Body of pancreas (tissue), 4 donors: ENCODE results near the gene WDFY4. TPM values are rescaled to one million over a fixed set of nuclear protein-coding genes. Genes with fewer than 3 reads are reported as not detected.

Experiments used
- ATAC-seq: fragments of 150-250 bp; one replicate; pipeline ENCODE4 v1.9.1; 2016
- DNase-seq, 4 donors: peaks; one replicate each; pipeline ENCODE4 v3.0.0-alpha.2; 2019
- H3K27ac ChIP-seq, 4 donors: fragments of 200-600 bp; sonication (generic); 1 replicate in 3 of 4; 2 replicates in 1 of 4; pipeline versions ENCODE4 v1.5.1 to v1.6.1; 2016 to 2019; ENCODE audit warnings: mild to moderate bottlenecking in 1 of 4, mixed read lengths in 1 of 4, moderate library complexity in 1 of 4
- H3K27me3 ChIP-seq, 2 donors: fragments of 200-600 bp; sonication (generic); one replicate each; pipeline ENCODE4 v1.6.0; 2016; ENCODE audit warnings: mild to moderate bottlenecking in 1 of 2
- H3K36me3 ChIP-seq, 2 donors: fragments of 200-600 bp; sonication (generic); replicated peaks in 1 of 2; 2 replicates each; pipeline ENCODE4 v1.5.1; 2016; ENCODE audit warnings: low read depth in 2 of 2; ENCODE audit not compliant: insufficient read depth in 1 of 2
- H3K4me1 ChIP-seq: fragments of 200-600 bp; sonication (generic); one replicate; pipeline ENCODE4 v1.6.0; 2016
- H3K4me3 ChIP-seq, 2 donors: fragments of 200-600 bp; sonication (generic); 1 replicate in 1 of 2; 2 replicates in 1 of 2; pipeline ENCODE4 v1.5.1; 2016 to 2019
- H3K9me3 ChIP-seq, 3 donors: fragments of 200-600 bp; sonication (generic); 1 replicate in 2 of 3; 2 replicates in 1 of 3; pipeline ENCODE4 v1.5.1; 2016
- CTCF ChIP-seq, 7 experiments: fragments of 450-650 bp in 4 of 7; fragments of 200-600 bp in 3 of 7; sonication (generic) in 3 of 7; IDR thresholded peaks; one replicate each; pipeline ENCODE4 v1.5.1; 2016 to 2019; ENCODE audit warnings: antibody characterized with exemption in 7 of 7
- POLR2A ChIP-seq, 3 donors: fragments of 450-650 bp; IDR thresholded peaks; one replicate each; pipeline ENCODE4 v1.6.1; 2016; ENCODE audit warnings: antibody characterized with exemption in 3 of 3, mild to moderate bottlenecking in 2 of 3
- WGBS, 2 donors: methylation state at CpG; one replicate each; pipeline ENCODE4 v1.1.5; 2017; 5-methylcytosine and 5-hydroxymethylcytosine counted together
- intact Hi-C: fragments of 100-400 bp; cut with DNase I; formaldehyde crosslinking; loops from one replicate; pipeline ENCODE4 v1.15.1; 2023
- total RNA-seq, 2 donors: library from RNA; depleted of rRNA; stranded (reverse); fragments of >200 nt; gene quantifications; one replicate each; pipeline ENCODE4 v1.1.0, GENCODE V29; 2016

WDFY4 gene
- total RNA-seq, 2 donors from 2014 or later, result 0.66 to 2.3 TPM

- Histone ChIP-seq H3K36me3 (no peaks in the 10 kb centered on the region), H3K4me3 (no peak overlapping the region), H3K9me3 (no peaks in the 10 kb centered on the region), H3K4me1 (no peaks in the 10 kb centered on the region), H3K27ac (no peak overlapping the region), H3K27me3 (no peaks in the 10 kb centered on the region)
- DNase-seq (no peak), ATAC-seq (no peak)
- intact Hi-C loops, result no loop called here
- TF ChIP-seq POLR2A (IDR thresholded peaks at IDR 0.05) (no peak), CTCF (IDR thresholded peaks at IDR 0.05) (no peak)
- WGBS, 2 donors, result 68 to 78% methylated on average over 7 to 10 of the region's 10 CpGs
Observed at GRCh38 chr10:48941427-48942075, 256.9 kb downstream of the WDFY4 start.

- Histone ChIP-seq H3K9me3 (no peaks in the 10 kb centered on the region), H3K36me3 (no peaks in the 10 kb centered on the region), H3K27me3 (no peaks in the 10 kb centered on the region), H3K4me3 (no peak overlapping the region), H3K4me1 (no peaks in the 10 kb centered on the region), H3K27ac (no peak overlapping the region)
- TF ChIP-seq POLR2A (IDR thresholded peaks at IDR 0.05) (no peak), CTCF (IDR thresholded peaks at IDR 0.05) (no peak)
- intact Hi-C loops, result no loop called here
- 74 to 80% methylated on average over 10 of the region's 10 CpGs for WGBS, 2 donors
- DNase-seq (no peak), ATAC-seq (no peak)
Observed at GRCh38 chr10:48943096-48943495, 258.4 kb downstream of the WDFY4 start.

- H3K27ac ChIP-seq, result no peak overlapping the region
- H3K36me3 ChIP-seq, result no peaks in the 10 kb centered on the region
- TF ChIP-seq CTCF (IDR thresholded peaks at IDR 0.05), result no peak
- TF ChIP-seq POLR2A (IDR thresholded peaks at IDR 0.05), result no peak
- H3K27me3 ChIP-seq, result no peaks in the 10 kb centered on the region
- no peaks in the 10 kb centered on the region for H3K4me1 ChIP-seq
- no peak overlapping the region for H3K4me3 ChIP-seq
- DNase-seq, result no peak
- no peak for ATAC-seq
- intact Hi-C loops, result no loop called here
- WGBS, 2 donors, result 46 to 79% methylated on average over 3 of the region's 3 CpGs
- no peaks in the 10 kb centered on the region for H3K9me3 ChIP-seq
Observed at GRCh38 chr10:48944171-48944570, 259.5 kb downstream of the WDFY4 start.

- ATAC-seq (no peak), DNase-seq (no peak)
- Histone ChIP-seq H3K27me3 (no peaks in the 10 kb centered on the region), H3K4me1 (no peaks in the 10 kb centered on the region), H3K4me3 (no peak overlapping the region), H3K9me3 (no peaks in the 10 kb centered on the region), H3K36me3 (no peaks in the 10 kb centered on the region), H3K27ac (no peak overlapping the region)
- 52 to 60% methylated on average over 6 of the region's 6 CpGs for WGBS, 2 donors
- TF ChIP-seq POLR2A (IDR thresholded peaks at IDR 0.05), result no peak
- no peak for TF ChIP-seq CTCF (IDR thresholded peaks at IDR 0.05)
- intact Hi-C loops, result no loop called here
Observed at GRCh38 chr10:48945441-48946130, 260.9 kb downstream of the WDFY4 start.

- WGBS, 2 donors, result 72 to 75% methylated on average over 5 of the region's 5 CpGs
- Histone ChIP-seq H3K27ac (no peak overlapping the region), H3K4me1 (no peaks in the 10 kb centered on the region), H3K9me3 (no peaks in the 10 kb centered on the region), H3K36me3 (no peaks in the 10 kb centered on the region), H3K4me3 (no peak overlapping the region), H3K27me3 (no peaks in the 10 kb centered on the region)
- intact Hi-C loops, result no loop called here
- DNase-seq (no peak), ATAC-seq (no peak)
- no peak for TF ChIP-seq POLR2A (IDR thresholded peaks at IDR 0.05)
- TF ChIP-seq CTCF (IDR thresholded peaks at IDR 0.05), result no peak
Observed at GRCh38 chr10:48946332-48946731, 261.7 kb downstream of the WDFY4 start.
